ENCODE measurements around the gene GAS1. TPM values are rescaled to one million over a fixed set of nuclear protein-coding genes. Genes with fewer than 3 reads are reported as not detected.

Gene GAS1, protein sequence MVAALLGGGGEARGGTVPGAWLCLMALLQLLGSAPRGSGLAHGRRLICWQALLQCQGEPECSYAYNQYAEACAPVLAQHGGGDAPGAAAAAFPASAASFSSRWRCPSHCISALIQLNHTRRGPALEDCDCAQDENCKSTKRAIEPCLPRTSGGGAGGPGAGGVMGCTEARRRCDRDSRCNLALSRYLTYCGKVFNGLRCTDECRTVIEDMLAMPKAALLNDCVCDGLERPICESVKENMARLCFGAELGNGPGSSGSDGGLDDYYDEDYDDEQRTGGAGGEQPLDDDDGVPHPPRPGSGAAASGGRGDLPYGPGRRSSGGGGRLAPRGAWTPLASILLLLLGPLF
- total RNA-seq (10 to 100 TPM in 3 of 4 donors, 1 to 10 TPM in 1; 6.8 to 19.1 (median 11.0) TPM), polyA plus RNA-seq (10 to 100 TPM; 13.0 to 18.3 (median 13.7) TPM)
- long read RNA-seq, donor 1, transcript GAS1-201 (1 exons, 2,827 nt), result major isoform, 15 of 15 reads
- long read RNA-seq, donor 1, partial matches to known transcripts, result 0 of 15 reads
- long read RNA-seq, donor 1, other reads (novel, unspliced or antisense), result 0 of 15 reads
- long read RNA-seq, donor 2, transcript GAS1-201 (1 exons, 2,827 nt), result major isoform, 33 of 33 reads
- long read RNA-seq, donor 2, partial matches to known transcripts, result 0 of 33 reads
- long read RNA-seq, donor 2, other reads (novel, unspliced or antisense), result 0 of 33 reads

DNA sequence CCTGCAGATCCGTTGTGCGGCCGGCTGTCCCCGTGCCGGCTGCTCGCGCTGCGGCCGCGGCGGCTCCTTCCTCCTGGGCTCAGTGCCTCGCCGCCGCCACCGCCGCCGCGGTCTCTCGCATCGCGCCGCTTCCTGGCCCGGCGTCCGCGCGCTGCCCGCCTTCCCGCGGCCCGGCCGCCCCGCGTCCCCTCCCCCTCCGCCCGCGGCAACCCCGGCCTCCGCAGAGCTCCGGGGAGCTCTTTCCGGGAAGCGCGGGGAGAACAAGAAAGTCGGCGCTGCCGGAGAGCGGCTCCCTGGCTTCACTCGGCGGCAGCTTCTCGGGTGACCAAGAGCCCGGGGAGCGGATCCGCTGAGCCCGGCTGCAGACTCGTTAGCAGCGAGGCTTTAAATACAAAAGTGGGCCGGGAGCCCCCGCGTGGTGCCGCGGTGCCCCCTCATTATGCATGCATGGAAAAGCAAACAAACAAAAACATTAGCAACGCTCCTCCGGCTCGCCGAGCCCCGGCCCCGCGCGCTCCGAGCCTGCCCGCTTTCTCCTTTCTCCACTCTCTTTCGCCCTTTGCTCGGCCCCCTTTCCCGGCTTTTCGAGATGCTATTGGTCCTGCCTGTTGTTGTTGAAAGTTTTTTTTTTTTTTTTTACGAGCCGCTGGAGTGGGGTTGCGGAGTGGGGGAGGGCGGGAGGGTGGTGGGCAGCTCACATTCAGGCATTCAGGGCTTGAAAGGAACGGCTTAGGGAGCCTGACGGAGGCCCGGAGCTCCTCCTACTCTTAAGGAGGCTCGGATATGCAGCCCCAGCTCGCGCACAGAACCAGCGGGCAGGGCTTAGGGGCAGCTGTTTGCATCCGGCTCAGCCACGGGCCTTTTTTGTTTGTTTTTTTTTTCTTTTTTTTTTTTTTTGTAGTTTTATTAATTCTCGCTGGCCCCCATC lies at the start of gene GAS1:
Gene GAS1, minus strand, starts transcription at position 361 of the 928 bp plus-strand sequence. CDS start 727 bp downstream, outside the sequence.
- WGBS, 3 donors, result 0 to 1% (median 0%) methylated on average over 70 to 89 of the region's 89 CpGs
- H3K27me3 ChIP-seq (ENCODE audit: insufficient read depth in 3 of 3, low read length in 2 of 3), result peaks cover 0 to 14% (median 0%) of the 10 kb centered on the region in 3 donors
- H3K4me3 ChIP-seq, result peak within 1 kb of the TSS; percentile 86
- peaks cover 6% of the 10 kb centered on the region for H3K4me1 ChIP-seq
- peak within 1 kb of the TSS; percentile 83 for H3K27ac ChIP-seq
- ATAC-seq (peak; percentile 83 to 88 (median 85)), DNase-seq (peak; percentile 88 to 93)
- intact Hi-C loops (cut with DNase I), result loop anchor here (5.0 to 10.0 kb wide), 4 partner anchors 375 to 513 kb away; no protein-coding TSS in a partner anchor
- H3K9me3 ChIP-seq, result no peaks in the 10 kb centered on the region
- H3K36me3 ChIP-seq (ENCODE audit: insufficient read depth in 1 of 2, low read depth in 1 of 2), result peaks cover 0 to 8% of the 10 kb centered on the region in 2 donors
- no peak for TF ChIP-seq CTCF (IDR thresholded peaks at IDR 0.05)

GRCh38 chr9:86994231-86994630 lies 46.9 kb upstream of the GAS1 start:
- no peaks in the 10 kb centered on the region for H3K36me3 ChIP-seq (ENCODE audit: insufficient read depth in 1 of 2, low read depth in 1 of 2)
- no peak overlapping the region for H3K27ac ChIP-seq
- H3K9me3 ChIP-seq, result no peaks in the 10 kb centered on the region
- intact Hi-C loops (cut with DNase I), result loop anchor here in 1 of 2 donors (10.0 kb wide), 1 partner anchor 61 kb away; no protein-coding TSS in a partner anchor
- WGBS, 3 donors, result 20 to 37% (median 24%) methylated on average over 1 of the region's 1 CpG
- ATAC-seq (no peak), DNase-seq (no peak)
- no peak for TF ChIP-seq CTCF (IDR thresholded peaks at IDR 0.05)
- H3K4me3 ChIP-seq, result no peak overlapping the region
- H3K27me3 ChIP-seq (ENCODE audit: insufficient read depth in 3 of 3, low read length in 2 of 3), result no peaks in the 10 kb centered on the region
- no peaks in the 10 kb centered on the region for H3K4me1 ChIP-seq

DNA sequence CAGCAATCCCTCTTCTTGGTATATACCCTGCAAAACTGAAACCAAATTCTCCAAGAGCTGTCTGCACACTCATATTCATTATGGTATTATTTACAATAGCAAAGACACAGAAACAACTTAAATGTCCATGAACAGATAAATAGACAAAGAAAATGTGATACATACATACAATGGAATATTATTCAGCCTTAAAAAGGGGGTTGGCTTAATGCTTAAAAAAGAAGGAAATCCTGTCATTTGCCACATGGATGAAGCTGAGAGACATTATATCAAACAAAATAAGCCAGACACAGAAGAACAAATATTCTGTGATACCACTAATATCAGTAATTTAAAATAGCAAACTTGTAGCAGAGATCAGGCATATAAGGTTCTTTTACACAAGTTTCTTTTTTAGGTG lies 46.5 kb upstream of the GAS1 start:
- no peaks in the 10 kb centered on the region for H3K9me3 ChIP-seq
- intact Hi-C loops (cut with DNase I), result loop anchor here in 1 of 2 donors (10.0 kb wide), 1 partner anchor 61 kb away; no protein-coding TSS in a partner anchor
- H3K4me1 ChIP-seq, result no peaks in the 10 kb centered on the region
- H3K27me3 ChIP-seq (ENCODE audit: insufficient read depth in 3 of 3, low read length in 2 of 3), result no peaks in the 10 kb centered on the region
- no peak for ATAC-seq
- no peak for DNase-seq
- no peaks in the 10 kb centered on the region for H3K36me3 ChIP-seq (ENCODE audit: insufficient read depth in 1 of 2, low read depth in 1 of 2)
- H3K4me3 ChIP-seq, result no peak overlapping the region
- TF ChIP-seq CTCF (IDR thresholded peaks at IDR 0.05), result no peak
- H3K27ac ChIP-seq, result no peak overlapping the region

DNA sequence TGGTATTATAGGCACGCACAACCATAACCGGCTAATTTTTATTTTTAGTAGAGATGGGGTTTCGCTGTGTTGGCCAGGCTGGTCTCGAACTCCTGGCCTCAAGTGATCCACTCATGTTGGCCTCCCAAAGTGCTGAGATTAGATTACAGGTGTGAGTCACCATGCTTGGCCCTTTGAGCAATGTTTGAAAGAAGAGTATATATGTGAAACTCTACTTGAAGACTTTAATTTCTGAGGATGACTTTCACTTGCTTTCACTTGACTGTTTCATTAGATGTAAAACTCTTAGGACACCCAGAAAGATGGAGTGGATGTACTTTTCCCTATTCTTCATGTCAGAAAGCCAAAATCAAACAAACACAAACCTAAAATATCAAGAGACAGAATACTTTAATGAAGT lies 43.8 kb upstream of the GAS1 start:
- H3K27ac ChIP-seq, result no peak overlapping the region
- TF ChIP-seq CTCF (IDR thresholded peaks at IDR 0.05), result no peak
- H3K4me1 ChIP-seq, result no peaks in the 10 kb centered on the region
- no peaks in the 10 kb centered on the region for H3K36me3 ChIP-seq (ENCODE audit: insufficient read depth in 1 of 2, low read depth in 1 of 2)
- H3K9me3 ChIP-seq, result no peaks in the 10 kb centered on the region
- ATAC-seq (no peak), DNase-seq (no peak)
- intact Hi-C loops (cut with DNase I), result loop anchor here in 1 of 2 donors (10.0 kb wide), 1 partner anchor 64 kb away; no protein-coding TSS in a partner anchor
- no peaks in the 10 kb centered on the region for H3K27me3 ChIP-seq (ENCODE audit: insufficient read depth in 3 of 3, low read length in 2 of 3)
- no peak overlapping the region for H3K4me3 ChIP-seq
- WGBS, 3 donors, result 63 to 72% (median 64%) methylated on average over 4 of the region's 4 CpGs

Data from psoas muscle (tissue), 8 donors.